Breast epithelium (tissue), 4 donors: ENCODE results near the gene CAMSAP1. TPM values are rescaled to one million over a fixed set of nuclear protein-coding genes. Genes with fewer than 3 reads are reported as not detected.

Experiments used
- DNase-seq, 2 donors: peaks; one replicate each; pipeline ENCODE4 v3.0.0-alpha.2; 2019; ENCODE audit warnings: low spot score in 2 of 2
- H3K27ac ChIP-seq, 2 donors: fragments of 200-600 bp; sonication (generic) in 1 of 2; one replicate each; pipeline ENCODE4 v1.5.1; 2016 to 2019; ENCODE audit warnings: mild to moderate bottlenecking in 1 of 2
- H3K27me3 ChIP-seq, 2 donors: fragments of 200-600 bp; sonication (generic) in 1 of 2; one replicate each; pipeline versions ENCODE4 v1.5.1 to v1.6.0; 2017 to 2019; ENCODE audit warnings: control low read depth in 1 of 2, mild to moderate bottlenecking in 1 of 2
- H3K36me3 ChIP-seq: fragments of 200-600 bp; one replicate; pipeline ENCODE4 v1.5.1; 2019
- H3K4me1 ChIP-seq, 2 donors: fragments of 200-600 bp; sonication (generic); one replicate each; pipeline ENCODE4 v1.5.1; 2016 to 2019; ENCODE audit warnings: control low read depth in 1 of 2
- H3K4me3 ChIP-seq, 3 donors: fragments of 200-600 bp; sonication (generic); 1 replicate in 2 of 3; 2 replicates in 1 of 3; pipeline ENCODE4 v1.5.1; 2016 to 2019; ENCODE audit warnings: mild to moderate bottlenecking in 3 of 3, moderate library complexity in 2 of 3
- H3K9me3 ChIP-seq, 2 donors: fragments of 200-600 bp; sonication (generic) in 1 of 2; one replicate each; pipeline ENCODE4 v1.5.1; 2016 to 2019; ENCODE audit warnings: control low read depth in 1 of 2
- POLR2A ChIP-seq: fragments of 450-650 bp; IDR thresholded peaks from one replicate; pipeline ENCODE4 v1.6.1; 2016; ENCODE audit warnings: antibody characterized with exemption, mild to moderate bottlenecking, moderate library complexity
- POLR2AphosphoS5 ChIP-seq, 3 donors: sonication (generic); formaldehyde crosslinking; IDR thresholded peaks; one replicate each; pipeline ENCODE4 v1.6.1; 2017; ENCODE audit warnings: antibody characterized with exemption in 3 of 3
- intact Hi-C: fragments of 100-400 bp; cut with DNase I; formaldehyde crosslinking; loops from one replicate; pipeline ENCODE4 v1.15.1; 2023; ENCODE audit warnings: low total_unique reads
- total RNA-seq, 3 donors: library from RNA; depleted of rRNA; stranded (reverse); fragments of >200 nt; gene quantifications; one replicate each; pipeline ENCODE4 v1.1.0, GENCODE V29; 2016
- TF ChIP-seq, protein P1 (sequence below), 3 donors: fragments of 450-650 bp; IDR thresholded peaks; one replicate each; pipeline ENCODE4 v1.5.1; 2016 to 2017; ENCODE audit warnings: antibody characterized with exemption in 3 of 3, mild to moderate bottlenecking in 3 of 3, moderate library complexity in 3 of 3

The CAMSAP1 gene
- total RNA-seq, 3 donors from 2014 or later: 25.0 to 29.8 (median 29.0) TPM

DNA sequence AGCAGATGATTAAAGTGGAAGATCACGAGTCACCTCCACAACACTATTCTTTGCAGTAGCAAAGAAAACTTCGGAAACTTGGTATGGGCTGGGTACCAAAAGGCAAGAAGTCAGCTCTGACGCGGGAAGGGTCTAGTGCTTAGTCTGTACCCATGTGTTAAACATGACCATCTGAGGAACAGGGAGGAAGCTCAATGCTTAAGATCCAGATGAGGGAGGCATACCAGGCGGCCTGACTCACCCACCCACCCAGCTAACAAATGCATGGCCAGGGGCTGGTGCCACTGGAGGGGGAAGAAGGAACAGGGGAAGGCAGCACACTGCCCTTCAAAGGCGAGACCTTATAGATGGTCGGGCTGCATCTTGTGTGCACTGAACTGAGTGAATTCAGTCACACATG, 41.8 kb downstream of the CAMSAP1 start:
- Histone ChIP-seq H3K4me1 (no peaks in the 10 kb centered on the region), H3K9me3 (no peaks in the 10 kb centered on the region), H3K27me3 (no peaks in the 10 kb centered on the region), H3K27ac (no peak overlapping the region), H3K4me3 (no peak overlapping the region), H3K36me3 (no peaks in the 10 kb centered on the region)
- DNase-seq: no peak
- TF ChIP-seq POLR2A (no peak), POLR2AphosphoS5 (IDR thresholded peaks at IDR 0.05) (no peak)
- TF ChIP-seq, protein P1, sequence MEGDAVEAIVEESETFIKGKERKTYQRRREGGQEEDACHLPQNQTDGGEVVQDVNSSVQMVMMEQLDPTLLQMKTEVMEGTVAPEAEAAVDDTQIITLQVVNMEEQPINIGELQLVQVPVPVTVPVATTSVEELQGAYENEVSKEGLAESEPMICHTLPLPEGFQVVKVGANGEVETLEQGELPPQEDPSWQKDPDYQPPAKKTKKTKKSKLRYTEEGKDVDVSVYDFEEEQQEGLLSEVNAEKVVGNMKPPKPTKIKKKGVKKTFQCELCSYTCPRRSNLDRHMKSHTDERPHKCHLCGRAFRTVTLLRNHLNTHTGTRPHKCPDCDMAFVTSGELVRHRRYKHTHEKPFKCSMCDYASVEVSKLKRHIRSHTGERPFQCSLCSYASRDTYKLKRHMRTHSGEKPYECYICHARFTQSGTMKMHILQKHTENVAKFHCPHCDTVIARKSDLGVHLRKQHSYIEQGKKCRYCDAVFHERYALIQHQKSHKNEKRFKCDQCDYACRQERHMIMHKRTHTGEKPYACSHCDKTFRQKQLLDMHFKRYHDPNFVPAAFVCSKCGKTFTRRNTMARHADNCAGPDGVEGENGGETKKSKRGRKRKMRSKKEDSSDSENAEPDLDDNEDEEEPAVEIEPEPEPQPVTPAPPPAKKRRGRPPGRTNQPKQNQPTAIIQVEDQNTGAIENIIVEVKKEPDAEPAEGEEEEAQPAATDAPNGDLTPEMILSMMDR (IDR thresholded peaks at IDR 0.05): no peak
- intact Hi-C loops: no loop called here

DNA sequence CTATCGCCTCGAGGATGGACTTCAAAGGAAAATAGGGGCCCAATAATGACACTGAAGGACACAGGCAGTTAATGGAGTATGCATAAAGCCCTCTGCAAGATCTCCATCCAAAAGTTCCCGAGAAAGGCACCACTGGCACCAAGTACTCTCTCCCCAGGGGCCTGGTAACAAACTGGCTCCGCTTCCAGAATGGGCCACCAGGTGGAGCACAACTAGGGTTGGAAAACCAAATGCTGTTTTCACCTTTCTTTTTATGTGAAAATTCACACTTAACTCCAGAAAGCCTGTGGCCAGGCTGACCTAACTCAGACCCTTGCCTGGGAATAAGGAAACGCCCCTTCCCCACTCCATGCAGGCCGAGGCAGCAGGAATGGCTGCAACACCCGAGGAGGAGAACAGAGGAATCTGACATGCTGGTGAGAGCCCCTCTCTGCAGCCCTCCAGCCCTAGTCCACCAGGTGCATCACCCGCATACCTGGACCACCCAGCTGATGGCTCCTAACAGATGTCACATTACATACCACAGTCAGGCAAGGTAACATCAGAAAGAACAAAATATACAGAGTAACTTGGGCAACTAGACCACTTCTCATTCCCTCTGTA, 42.8 kb downstream of the CAMSAP1 start:
- H3K36me3 ChIP-seq: no peaks in the 10 kb centered on the region
- no peak overlapping the region for H3K27ac ChIP-seq
- intact Hi-C loops: no loop called here
- H3K9me3 ChIP-seq: no peaks in the 10 kb centered on the region
- TF ChIP-seq POLR2AphosphoS5 (IDR thresholded peaks at IDR 0.05): no peak
- TF ChIP-seq, protein P1 (IDR thresholded peaks at IDR 0.05): peak; percentile 44 to 75 (median 67)
- H3K27me3 ChIP-seq: no peaks in the 10 kb centered on the region
- no peak overlapping the region for H3K4me3 ChIP-seq
- H3K4me1 ChIP-seq: no peaks in the 10 kb centered on the region
- DNase-seq: peak; percentile 24 to 64

DNA sequence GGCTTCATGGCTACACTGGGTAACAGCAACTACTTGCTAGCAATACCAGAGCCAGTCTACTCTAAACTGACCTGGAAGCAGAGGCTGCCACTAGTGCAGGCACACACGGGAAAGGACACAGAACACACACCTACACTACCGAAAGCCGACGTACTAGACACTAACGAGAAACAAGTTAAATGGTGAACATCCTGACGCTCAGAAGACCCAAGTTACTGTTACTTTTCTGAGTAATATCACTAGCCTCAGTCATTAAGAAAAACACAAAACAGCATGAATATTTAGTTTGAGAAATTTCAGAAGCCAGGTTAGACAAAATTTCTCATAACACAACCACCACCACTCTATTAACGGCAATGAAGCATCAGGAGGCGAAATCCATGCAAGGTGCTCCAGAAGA, 44.5 kb downstream of the CAMSAP1 start:
- Histone ChIP-seq H3K4me3 (no peak overlapping the region), H3K27ac (no peak overlapping the region), H3K4me1 (no peaks in the 10 kb centered on the region), H3K36me3 (no peaks in the 10 kb centered on the region), H3K27me3 (no peaks in the 10 kb centered on the region), H3K9me3 (no peaks in the 10 kb centered on the region)
- TF ChIP-seq, protein P1 (IDR thresholded peaks at IDR 0.05): no peak
- no peak for TF ChIP-seq POLR2A
- no peak for TF ChIP-seq POLR2AphosphoS5 (IDR thresholded peaks at IDR 0.05)
- DNase-seq: no peak
- intact Hi-C loops: no loop called here

DNA sequence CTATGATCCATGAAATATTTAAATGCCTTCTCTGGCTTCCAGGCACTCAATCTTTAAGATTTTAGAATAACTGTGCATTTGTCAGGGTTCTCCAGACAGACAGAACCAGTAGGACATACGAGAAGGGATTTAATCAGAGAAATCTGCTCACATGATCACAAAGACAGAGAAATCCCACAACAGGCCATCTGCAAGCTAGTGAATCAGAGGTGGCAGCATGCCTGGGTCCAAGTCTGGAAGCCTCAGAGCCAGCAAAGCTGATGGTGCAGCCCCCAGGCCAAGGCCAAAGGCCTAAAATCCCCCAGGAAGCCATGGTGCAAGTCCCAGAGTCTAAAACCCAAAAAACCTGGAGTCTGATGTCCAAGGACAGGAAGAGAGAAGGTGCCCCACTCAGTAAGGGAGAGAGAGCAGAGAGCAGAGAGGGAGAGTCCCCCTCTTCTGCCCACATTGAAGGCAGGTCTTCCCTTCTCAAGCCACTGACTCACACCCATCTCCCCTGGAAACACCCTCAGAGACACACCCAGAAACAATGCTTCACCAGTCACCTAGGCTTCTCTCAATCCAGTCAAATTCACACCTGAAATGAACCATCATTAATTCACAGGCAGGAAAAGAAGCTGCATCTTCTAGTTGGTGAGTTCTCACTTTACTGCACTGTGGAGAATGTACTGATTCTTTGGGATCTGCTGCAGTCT, 48.7 kb downstream of the CAMSAP1 start:
- intact Hi-C loops: no loop called here
- Histone ChIP-seq H3K9me3 (no peaks in the 10 kb centered on the region), H3K27me3 (no peaks in the 10 kb centered on the region), H3K27ac (no peak overlapping the region), H3K36me3 (no peaks in the 10 kb centered on the region), H3K4me1 (no peaks in the 10 kb centered on the region), H3K4me3 (no peak overlapping the region)
- no peak for DNase-seq
- TF ChIP-seq POLR2A (no peak), POLR2AphosphoS5 (IDR thresholded peaks at IDR 0.05) (no peak)
- TF ChIP-seq, protein P1 (IDR thresholded peaks at IDR 0.05): no peak

DNA sequence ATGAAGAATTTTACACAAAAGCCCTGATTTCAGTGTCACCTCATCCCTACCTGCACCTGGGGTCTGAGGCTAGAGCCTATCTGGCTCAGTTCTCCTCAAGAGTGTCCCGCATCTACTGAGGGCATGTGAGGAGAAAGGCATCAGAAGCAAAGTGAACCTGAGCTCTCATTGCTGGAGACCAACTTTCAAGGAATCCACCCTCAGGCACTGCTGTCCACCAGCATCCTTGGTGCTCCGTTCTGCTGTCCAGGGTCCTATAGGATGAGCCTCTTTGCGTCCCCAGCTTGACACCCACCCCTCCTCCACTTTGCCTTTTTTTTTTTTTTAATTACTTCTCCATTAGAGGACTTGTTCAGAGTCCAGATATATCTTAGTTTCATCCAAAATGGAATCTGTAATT, 49.5 kb downstream of the CAMSAP1 start:
- Histone ChIP-seq H3K4me3 (no peak overlapping the region), H3K27me3 (no peaks in the 10 kb centered on the region), H3K27ac (no peak overlapping the region), H3K4me1 (no peaks in the 10 kb centered on the region), H3K9me3 (no peaks in the 10 kb centered on the region), H3K36me3 (no peaks in the 10 kb centered on the region)
- intact Hi-C loops: no loop called here
- DNase-seq: no peak
- TF ChIP-seq POLR2AphosphoS5 (IDR thresholded peaks at IDR 0.05): no peak
- no peak for TF ChIP-seq POLR2A
